Gastrocnemius medialis (tissue), 4 donors: ENCODE measurements around the gene LYPD1. TPM values are rescaled to one million over a fixed set of nuclear protein-coding genes. Genes with fewer than 3 reads are reported as not detected.

Source experiments
- ATAC-seq, 2 donors: fragments of 150-250 bp; one replicate each; pipeline ENCODE4 v1.9.1; 2016
- DNase-seq, 2 donors: peaks; one replicate each; pipeline ENCODE4 v3.0.0-alpha.2; 2019
- H3K27ac ChIP-seq, 4 donors: fragments of 200-600 bp; sonication (generic); 1 replicate in 1 of 4; 2 replicates in 3 of 4; pipeline ENCODE4 v1.5.1; 2016 to 2018; ENCODE audit warnings: mild to moderate bottlenecking in 2 of 4, moderate library complexity in 1 of 4
- H3K27me3 ChIP-seq, 3 donors: fragments of 200-600 bp; sonication (generic) in 2 of 3; 1 replicate in 1 of 3; 2 replicates in 2 of 3; pipeline versions ENCODE4 v1.5.1 to v1.6.0; 2016 to 2019; ENCODE audit warnings: mild to moderate bottlenecking in 1 of 3, moderate library complexity in 1 of 3
- H3K36me3 ChIP-seq, 2 donors: fragments of 200-600 bp; sonication (generic) in 1 of 2; one replicate each; pipeline ENCODE4 v1.5.1; 2017 to 2018
- H3K4me1 ChIP-seq, 2 donors: fragments of 200-600 bp; sonication (generic) in 1 of 2; one replicate each; pipeline ENCODE4 v1.5.1; 2016 to 2017; ENCODE audit warnings: mild to moderate bottlenecking in 2 of 2
- H3K4me3 ChIP-seq, 4 donors: fragments of 200-600 bp; sonication (generic) in 3 of 4; 1 replicate in 1 of 4; 2 replicates in 3 of 4; pipeline ENCODE4 v1.5.1; 2016 to 2019; ENCODE audit warnings: mild to moderate bottlenecking in 2 of 4
- H3K9me3 ChIP-seq, 3 donors: fragments of 200-600 bp; sonication (generic) in 2 of 3; 1 replicate in 1 of 3; 2 replicates in 2 of 3; pipeline ENCODE4 v1.5.1; 2016 to 2019
- CTCF ChIP-seq, 5 experiments: fragments of 450-650 bp in 3 of 5; fragments of 200-600 bp in 2 of 5; sonication (generic) in 2 of 5; IDR thresholded peaks in 4 of 5; conservative IDR thresholded peaks in 1 of 5; 1 replicate in 4 of 5; 2 replicates in 1 of 5; pipeline ENCODE4 v1.5.1; 2016 to 2019; ENCODE audit warnings: antibody characterized with exemption in 5 of 5, mild to moderate bottlenecking in 3 of 5, moderate library complexity in 3 of 5
- POLR2A ChIP-seq, 2 donors: fragments of 450-650 bp; IDR thresholded peaks; one replicate each; pipeline ENCODE4 v1.6.1; 2017; ENCODE audit warnings: antibody characterized with exemption in 2 of 2, mild to moderate bottlenecking in 2 of 2, moderate library complexity in 2 of 2
- in situ Hi-C, 4 donors: fragments of 200-750 bp; cut with MboI; loops; one replicate each; pipeline versions ENCODE4 v1.15.0 to v1.8.0; 2017; ENCODE audit warnings: low sequenced_read_pairs in 4 of 4
- intact Hi-C: fragments of 100-400 bp; cut with DNase I; formaldehyde crosslinking; loops from one replicate; pipeline ENCODE4 v1.15.1; 2023; ENCODE audit warnings: low total_unique reads
- total RNA-seq, 4 donors: library from RNA; depleted of rRNA; stranded (reverse); fragments of >200 nt; gene quantifications; one replicate each; pipeline versions ENCODE4 v1.1.0 to v1.2.3, GENCODE V29; 2016

LYPD1 gene
- total RNA-seq, 4 donors from 2014 or later: 0.24 to 0.34 TPM; not detected in 2

GRCh38 chr2:132668987-132669907 lies 758 bp downstream of the LYPD1 start:
- Histone ChIP-seq H3K4me1 (peaks cover 0 to 8% of the 10 kb centered on the region in 2 donors), H3K4me3 (peak overlapping the region; percentile 44 to 54 (median 48)), H3K27me3 (peaks cover 28 to 44% (median 37%) of the 10 kb centered on the region in 3 donors), H3K9me3 (no peaks in the 10 kb centered on the region), H3K36me3 (no peaks in the 10 kb centered on the region), H3K27ac (no peak overlapping the region)
- DNase-seq (no peak), ATAC-seq (no peak)
- intact Hi-C loops: no loop called here
- TF ChIP-seq POLR2A (IDR thresholded peaks at IDR 0.05) (no peak), CTCF (IDR thresholded peaks at IDR 0.05 in 4 of 5, conservative IDR thresholded peaks at IDR 0.05 in 1 of 5) (no peak)
- in situ Hi-C loops: no loop called here

- intact Hi-C loops (no loop called here), in situ Hi-C loops (no loop called here)
- peaks cover 28 to 44% (median 37%) of the 10 kb centered on the region in 3 donors for H3K27me3 ChIP-seq
These were observed 1.7 kb downstream of the LYPD1 start for GRCh38 chr2:132668189-132668823.

GRCh38 chr2:132667706-132668105 lies 2.3 kb downstream of the LYPD1 start:
- intact Hi-C loops (no loop called here), in situ Hi-C loops (no loop called here)
- TF ChIP-seq CTCF (IDR thresholded peaks at IDR 0.05 in 4 of 5, conservative IDR thresholded peaks at IDR 0.05 in 1 of 5): no peak
- no peak for TF ChIP-seq POLR2A (IDR thresholded peaks at IDR 0.05)
- H3K4me1 ChIP-seq: peaks cover 0 to 8% of the 10 kb centered on the region in 2 donors
- H3K4me3 ChIP-seq: no peak overlapping the region
- DNase-seq (no peak), ATAC-seq (no peak)
- no peaks in the 10 kb centered on the region for H3K36me3 ChIP-seq
- peaks cover 26 to 44% (median 37%) of the 10 kb centered on the region in 3 donors for H3K27me3 ChIP-seq
- no peaks in the 10 kb centered on the region for H3K9me3 ChIP-seq
- no peak overlapping the region for H3K27ac ChIP-seq

More at GRCh38 chr2:132668189-132668823, 1.7 kb downstream of the LYPD1 start:
- H3K36me3 ChIP-seq: no peaks in the 10 kb centered on the region
- no peak overlapping the region for H3K4me3 ChIP-seq
- H3K4me1 ChIP-seq: peaks cover 0 to 8% of the 10 kb centered on the region in 2 donors
- H3K27ac ChIP-seq: no peak overlapping the region
- no peak for ATAC-seq
- no peaks in the 10 kb centered on the region for H3K9me3 ChIP-seq
- no peak for DNase-seq
- TF ChIP-seq CTCF (IDR thresholded peaks at IDR 0.05 in 4 of 5, conservative IDR thresholded peaks at IDR 0.05 in 1 of 5) (no peak), POLR2A (IDR thresholded peaks at IDR 0.05) (no peak)

- Histone ChIP-seq H3K27me3 (peaks cover 22 to 31% (median 25%) of the 10 kb centered on the region in 3 donors), H3K4me3 (no peak overlapping the region), H3K4me1 (peaks cover 0 to 8% of the 10 kb centered on the region in 2 donors), H3K27ac (no peak overlapping the region), H3K36me3 (no peaks in the 10 kb centered on the region), H3K9me3 (no peaks in the 10 kb centered on the region)
- intact Hi-C loops: no loop called here
- no peak for TF ChIP-seq POLR2A (IDR thresholded peaks at IDR 0.05)
- ATAC-seq (no peak), DNase-seq (no peak)
- in situ Hi-C loops: no loop called here
These were observed 4.4 kb downstream of the LYPD1 start for GRCh38 chr2:132665401-132666140.
